Ishikawa (cell line): Measurements from ENCODE around the gene BICC1.

Source experiments
- EP300 ChIP-seq: IDR thresholded peaks from 2 replicates; pipeline ENCODE4 v1.6.1; 2012; ENCODE audit warnings: borderline replicate concordance
- TAF1 ChIP-seq: IDR thresholded peaks from 2 replicates; pipeline ENCODE4 v1.6.1; 2012; ENCODE audit warnings: low read depth, mild to moderate bottlenecking
- TCF12 ChIP-seq: IDR thresholded peaks from 2 replicates; pipeline ENCODE4 v1.6.1; 2012; ENCODE audit warnings: low read depth
- USF1 ChIP-seq: IDR thresholded peaks from 2 replicates; pipeline ENCODE4 v1.6.1; 2012
- YY1 ChIP-seq: IDR thresholded peaks from 2 replicates; pipeline ENCODE4 v1.6.1; 2012; ENCODE audit warnings: low read depth

- no peak for TF ChIP-seq EP300
- TF ChIP-seq TAF1, result no peak
- no peak for TF ChIP-seq USF1
- TF ChIP-seq YY1, result no peak
- TF ChIP-seq TCF12, result no peak
These were observed 160.2 kb downstream of the BICC1 start for GRCh38 chr10:58672845-58673244.
